ENCODE results near the gene HDGFL2.

HDGFL2 gene

GRCh38 chr19:4499855-4500254, 27.8 kb downstream of the HDGFL2 start:
- no peak for DNase-seq

DNA sequence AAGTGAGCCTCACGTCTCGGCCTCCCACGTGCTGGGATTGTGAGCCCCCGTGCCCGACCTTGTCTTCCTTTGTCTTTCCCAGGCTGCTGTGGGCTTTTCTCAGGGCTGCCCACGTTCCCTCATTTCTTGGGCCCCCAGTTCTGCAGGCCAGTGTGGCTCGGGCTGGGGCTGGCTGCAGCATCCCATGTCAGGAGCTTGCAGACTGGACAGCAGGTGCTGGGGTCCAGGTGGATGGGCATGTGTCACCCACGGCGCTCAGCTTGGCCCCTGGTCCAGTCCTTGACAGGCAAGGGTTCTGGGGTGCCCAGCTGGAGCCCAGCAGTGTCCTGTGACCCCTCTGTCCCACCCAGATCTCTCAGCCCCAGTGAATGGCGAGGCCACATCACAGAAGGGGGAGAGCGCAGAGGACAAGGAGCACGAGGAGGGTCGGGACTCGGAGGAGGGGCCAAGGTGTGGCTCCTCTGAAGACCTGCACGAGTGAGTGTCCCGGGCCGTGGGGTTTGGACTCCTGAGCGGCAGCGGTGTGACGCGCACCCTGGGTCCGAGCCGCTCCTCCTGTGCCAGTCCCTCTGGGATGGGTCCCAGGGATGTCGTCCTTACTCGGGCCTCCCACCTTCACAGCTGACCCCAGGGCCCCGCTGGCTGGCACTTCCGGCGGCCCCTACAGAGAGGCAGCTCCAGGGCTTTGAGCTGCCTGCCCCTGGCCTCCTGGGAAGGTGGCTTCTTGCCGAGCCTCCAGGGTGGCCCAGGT, 28.9 kb downstream of the HDGFL2 start:
- DNase-seq: no peak

DNA sequence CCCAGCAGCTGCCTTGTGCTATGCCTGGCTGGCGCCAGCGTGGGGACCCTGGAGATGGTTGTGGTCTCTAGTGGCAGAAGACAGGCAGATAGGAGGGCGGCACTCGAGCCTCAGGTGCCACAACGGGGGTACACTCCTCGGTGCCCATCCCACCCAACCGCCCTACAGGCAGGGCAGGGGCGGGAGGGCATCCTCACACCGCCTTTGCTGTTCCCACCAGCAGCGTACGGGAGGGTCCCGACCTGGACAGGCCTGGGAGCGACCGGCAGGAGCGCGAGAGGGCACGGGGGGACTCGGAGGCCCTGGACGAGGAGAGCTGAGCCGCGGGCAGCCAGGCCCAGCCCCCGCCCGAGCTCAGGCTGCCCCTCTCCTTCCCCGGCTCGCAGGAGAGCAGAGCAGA, 29.6 kb downstream of the HDGFL2 start:
- DNase-seq: no peak

GRCh38 chr19:4502282-4503131, 30.4 kb downstream of the HDGFL2 start:
- no peak for DNase-seq

DNA sequence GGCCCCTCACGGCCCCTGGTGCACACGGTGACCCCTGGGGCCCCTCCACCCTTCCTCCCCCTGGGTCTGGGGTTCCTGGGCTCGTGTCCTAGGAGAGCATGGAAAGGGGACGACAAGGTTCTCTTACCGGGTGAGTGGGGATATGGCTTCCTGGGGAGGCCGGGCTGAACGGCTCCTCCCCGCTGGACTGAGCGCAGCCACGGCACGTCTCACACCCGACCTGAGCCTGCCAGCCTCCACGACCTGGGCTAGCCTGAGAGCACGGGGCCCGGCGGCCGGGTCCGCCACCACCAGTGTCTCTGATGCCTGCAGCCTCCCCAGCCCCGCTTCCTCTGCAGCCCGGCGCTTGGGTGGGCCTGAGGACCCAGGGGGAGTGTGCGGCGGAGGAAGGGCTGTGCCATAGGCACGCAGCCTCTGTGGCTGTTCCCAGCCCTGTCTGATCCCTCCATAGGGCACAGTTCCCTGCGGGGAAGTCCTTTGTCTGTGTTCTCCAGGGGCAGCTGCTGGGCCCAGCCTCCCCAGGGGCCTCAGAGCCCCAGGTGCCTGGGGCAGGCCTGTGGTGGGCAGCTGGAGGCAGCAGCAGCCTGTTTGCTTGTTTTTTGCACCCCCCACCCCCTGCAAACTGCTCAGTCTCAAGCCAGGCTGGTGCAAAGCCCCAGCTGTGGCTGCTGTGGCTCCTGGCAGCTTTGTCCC, 31.2 kb downstream of the HDGFL2 start:
- no peak for DNase-seq

GRCh38 chr19:4503825-4504170, 31.7 kb downstream of the HDGFL2 start:
- DNase-seq: no peak

GRCh38 chr19:4504297-4504701, 32.2 kb downstream of the HDGFL2 start:
- no peak for DNase-seq

DNA sequence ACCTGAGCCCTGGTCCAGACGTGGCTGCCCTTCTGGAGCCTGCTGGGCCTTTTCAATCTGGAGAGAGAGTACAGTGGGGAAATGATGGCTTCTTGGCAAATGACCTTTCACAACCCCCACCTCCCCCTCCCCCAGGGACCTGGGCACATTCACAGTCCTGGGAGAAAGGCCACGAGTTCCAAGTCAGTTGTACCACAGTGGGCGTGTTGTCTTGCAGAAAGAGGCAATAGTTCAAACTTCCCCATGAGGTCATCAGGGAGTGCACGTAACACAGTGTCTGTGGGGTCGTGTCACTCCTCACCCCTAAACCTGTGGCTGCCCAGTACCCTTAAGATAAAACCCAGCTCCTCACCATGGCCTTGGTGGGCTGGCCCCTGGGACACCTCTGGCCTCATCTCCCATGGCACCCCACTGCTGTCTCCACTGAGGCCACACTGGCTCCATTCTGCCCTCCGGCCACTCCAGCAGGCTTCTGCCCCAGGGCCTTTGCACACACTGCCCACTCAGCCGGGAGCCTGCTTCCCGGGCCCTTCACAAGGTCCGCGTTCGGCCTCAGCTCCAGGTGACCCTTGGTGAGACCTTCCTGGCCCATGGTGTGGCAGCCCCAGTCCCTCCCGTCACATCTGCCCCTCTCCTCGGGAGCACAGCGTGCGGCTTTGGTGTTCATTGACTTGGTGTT, 32.9 kb downstream of the HDGFL2 start:
- no peak for DNase-seq

- DNase-seq: no peak
Measured at GRCh38 chr19:4505570-4506448, 33.7 kb downstream of the HDGFL2 start.

DNA sequence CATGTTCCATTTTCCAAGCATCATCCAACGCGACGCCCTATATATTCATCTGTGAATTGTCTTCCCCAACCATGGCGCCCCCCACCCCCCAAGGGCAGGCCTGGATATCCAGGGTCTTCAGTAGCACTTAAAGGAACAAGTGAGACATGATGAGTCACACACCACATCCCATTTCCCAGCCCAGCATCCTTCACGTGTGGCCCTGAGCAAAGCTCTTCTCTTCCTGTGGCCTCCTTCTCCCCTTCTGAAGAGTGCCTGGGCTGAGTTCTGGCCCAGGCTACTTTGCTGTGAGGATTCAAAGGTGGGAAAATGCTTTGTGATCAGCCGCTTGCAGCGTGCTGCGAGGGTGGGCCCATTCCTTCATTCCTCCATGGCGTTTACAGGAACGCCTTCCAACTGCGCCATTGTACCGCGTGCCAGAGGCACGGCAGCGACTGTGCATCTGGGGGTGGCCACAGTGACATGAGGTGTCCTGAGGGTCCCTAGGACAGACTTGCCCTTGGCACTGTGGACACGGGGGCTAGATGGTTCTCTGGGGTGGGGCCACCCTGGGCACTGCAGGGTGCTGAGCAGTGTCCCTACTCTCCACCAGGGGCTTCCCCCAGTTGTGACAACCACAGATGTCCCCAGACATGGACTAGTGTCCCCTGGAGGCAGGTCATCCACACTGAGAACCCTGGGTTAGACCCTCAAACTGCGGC, 34.5 kb downstream of the HDGFL2 start:
- no peak for DNase-seq

DNA sequence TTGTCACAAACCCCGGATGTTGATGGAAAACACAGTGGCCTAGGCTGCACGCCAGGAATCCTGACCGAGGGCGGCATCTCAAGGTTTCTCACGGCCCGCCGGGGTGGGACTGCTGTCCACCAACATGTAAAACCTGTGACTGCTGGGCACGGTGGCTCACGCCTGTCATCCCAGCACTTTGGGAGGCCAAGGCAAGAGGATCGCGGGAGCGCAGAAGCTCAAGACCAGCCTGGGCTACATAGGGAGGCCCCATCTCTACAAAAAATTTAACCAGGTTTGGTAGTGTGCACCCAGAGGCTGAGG, 35.0 kb downstream of the HDGFL2 start:
- no peak for DNase-seq

DNA sequence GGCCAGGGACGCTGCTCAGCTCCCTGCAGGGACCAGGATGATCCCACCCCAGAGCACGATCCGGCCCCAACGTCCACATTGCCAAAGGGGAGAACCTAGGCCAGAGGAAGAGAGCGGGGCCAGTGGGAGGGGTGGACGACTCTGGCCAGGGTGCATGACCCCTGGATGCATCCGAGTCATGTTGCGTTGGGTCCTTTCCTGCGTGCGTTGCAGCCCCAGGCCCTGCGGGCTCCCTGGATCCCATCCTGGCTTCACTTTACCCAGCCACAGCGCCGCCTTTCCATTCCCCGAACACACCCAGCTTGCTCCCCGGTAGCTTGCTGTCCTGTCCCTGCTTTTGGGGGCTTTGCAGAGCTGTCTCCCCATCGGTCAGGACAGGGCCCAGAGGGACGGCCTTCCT, 35.7 kb downstream of the HDGFL2 start:
- DNase-seq: no peak

- no peak for DNase-seq
Measured at GRCh38 chr19:4508698-4509097, 36.6 kb downstream of the HDGFL2 start.

DNA sequence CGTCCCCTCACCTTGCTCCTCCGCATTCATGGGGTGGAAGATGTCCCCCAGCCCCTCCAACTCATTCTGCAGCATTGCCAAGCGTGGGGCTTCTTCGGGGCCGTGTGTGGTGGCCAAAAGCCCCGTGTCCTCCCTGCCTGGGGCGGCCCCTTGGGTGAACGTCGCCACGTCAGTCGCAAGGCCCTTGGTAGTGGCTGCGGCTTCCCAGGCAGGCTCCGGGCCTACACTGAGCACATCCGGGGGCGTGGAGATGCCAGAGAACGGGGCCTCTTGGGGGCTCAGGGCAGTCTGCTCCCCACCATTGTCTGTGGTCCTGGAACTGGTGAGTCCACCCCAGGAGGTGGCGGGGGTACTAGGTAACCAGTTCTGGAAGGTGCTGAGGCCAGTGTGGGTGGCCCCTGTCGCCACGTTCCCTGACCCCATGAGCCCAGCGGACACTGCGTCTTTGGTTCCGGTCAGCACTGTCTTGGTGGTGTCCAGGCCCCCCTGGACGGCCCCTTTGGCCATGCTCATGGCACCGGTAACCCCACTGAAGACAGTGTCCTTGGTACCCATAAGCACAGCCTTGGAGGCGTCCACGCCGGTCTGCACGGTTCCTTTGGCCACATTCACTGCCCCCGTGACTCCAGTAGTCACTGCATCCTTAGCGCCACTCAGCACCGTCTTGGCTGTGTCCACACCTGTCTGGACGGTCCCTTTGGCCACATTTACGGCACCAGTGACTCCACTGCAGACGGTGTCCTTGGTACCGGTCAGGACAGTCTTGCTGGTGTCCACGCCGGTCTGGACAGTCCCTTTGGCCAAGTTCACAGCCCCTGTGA, 38.5 kb downstream of the HDGFL2 start:
- no peak for DNase-seq

GRCh38 chr19:4511300-4512054, 39.4 kb downstream of the HDGFL2 start:
- no peak for DNase-seq

GRCh38 chr19:4512070-4512469, 40.0 kb downstream of the HDGFL2 start:
- no peak for DNase-seq

GRCh38 chr19:4513248-4513647, 41.2 kb downstream of the HDGFL2 start:
- DNase-seq: no peak

GRCh38 chr19:4515732-4516131, 43.6 kb downstream of the HDGFL2 start:
- no peak for DNase-seq

DNA sequence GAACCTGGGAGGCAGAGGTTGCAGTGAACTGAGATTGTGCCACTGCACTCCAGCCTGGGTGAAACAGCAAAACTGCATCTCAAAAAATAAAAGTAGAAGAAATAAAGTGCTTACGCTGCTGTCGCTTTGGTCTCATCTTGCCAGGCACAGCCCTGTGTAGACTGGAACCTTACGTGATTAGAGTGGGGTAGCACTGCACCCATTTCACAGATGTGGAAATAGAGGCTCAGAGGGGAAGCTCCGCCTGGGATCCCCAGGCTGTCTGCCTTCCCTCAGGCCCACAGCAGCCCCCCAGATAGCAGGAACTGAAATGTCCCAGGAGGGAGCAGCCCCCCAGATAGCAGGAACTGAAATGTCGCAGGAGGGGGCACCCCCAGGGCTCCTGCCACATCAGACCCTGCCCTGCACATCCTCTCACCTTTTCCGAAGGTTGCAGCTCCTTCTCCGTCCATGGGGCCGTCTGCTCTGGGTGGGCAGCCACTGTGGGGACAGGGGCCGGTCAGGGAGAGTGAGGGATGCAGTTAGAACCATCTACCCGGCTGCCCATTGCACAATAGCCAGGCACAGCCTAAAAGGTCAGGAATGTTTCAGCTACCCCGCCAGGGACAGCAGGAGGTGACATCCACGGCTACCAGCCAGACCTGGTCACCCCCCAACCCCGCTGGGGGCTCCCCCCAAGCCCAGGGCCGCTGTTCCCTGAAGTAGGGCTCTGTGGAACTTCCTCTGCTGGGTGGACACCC, 44.3 kb downstream of the HDGFL2 start:
- no peak for DNase-seq

Data from CD4-positive, alpha-beta T cell treated with Interferon gamma for 1 hour (primary cell).